Measurements from ENCODE around the gene MT1X. TPM values are rescaled to one million over a fixed set of nuclear protein-coding genes. Genes with fewer than 3 reads are reported as not detected.

The MT1X gene
- total RNA-seq, 1 experiment from 2014 or later = 374 TPM

DNA sequence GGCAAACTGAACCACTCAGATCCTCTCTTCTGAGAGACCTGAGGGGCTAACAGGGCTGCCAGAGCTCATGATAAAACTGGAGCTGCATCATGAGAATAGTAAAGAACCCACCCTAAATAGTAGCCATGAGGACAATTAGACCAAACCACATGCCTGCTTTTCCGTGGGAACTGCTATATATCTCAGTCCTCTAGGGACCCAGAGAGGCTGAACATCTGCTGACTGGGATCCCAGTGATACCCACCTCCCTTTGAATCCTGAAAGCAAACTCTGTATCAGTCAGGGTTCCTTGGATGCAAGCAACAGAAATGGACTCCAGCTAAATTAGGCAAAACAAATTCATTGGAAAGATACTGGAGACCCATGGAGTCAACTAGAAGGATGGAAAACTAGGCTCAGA lies 6.5 kb downstream of the MT1X start:
- Histone ChIP-seq H3K4me1 (ENCODE audit: low read length) (peaks cover 9% of the 10 kb centered on the region), H2AFZ (ENCODE audit: low read length) (no peak overlapping the region), H3K27ac (ENCODE audit: low read length) (no peak overlapping the region), H4K20me1 (ENCODE audit: insufficient read depth, low read depth, low read length) (peaks cover 1% of the 10 kb centered on the region; the same call in 1 of the 2 replicates), H3K4me2 (ENCODE audit: low read depth, low read length, poor library complexity, severe bottlenecking) (no peak overlapping the region), H3K36me3 (ENCODE audit: insufficient read depth, low read length) (no peaks in the 10 kb centered on the region), H3K9me3 (ENCODE audit: low read length) (no peaks in the 10 kb centered on the region), H3K79me2 (ENCODE audit: low read length) (no peaks in the 10 kb centered on the region), H3K27me3 (ENCODE audit: low read length) (no peaks in the 10 kb centered on the region), H3K4me3 (ENCODE audit: low read length) (no peak overlapping the region), H3K9ac (ENCODE audit: low read length) (no peak overlapping the region), H3K9me2 (replicated peaks; ENCODE audit: insufficient read depth, low read length) (no peaks in the 10 kb centered on the region)
- no peak for DNase-seq

DNA sequence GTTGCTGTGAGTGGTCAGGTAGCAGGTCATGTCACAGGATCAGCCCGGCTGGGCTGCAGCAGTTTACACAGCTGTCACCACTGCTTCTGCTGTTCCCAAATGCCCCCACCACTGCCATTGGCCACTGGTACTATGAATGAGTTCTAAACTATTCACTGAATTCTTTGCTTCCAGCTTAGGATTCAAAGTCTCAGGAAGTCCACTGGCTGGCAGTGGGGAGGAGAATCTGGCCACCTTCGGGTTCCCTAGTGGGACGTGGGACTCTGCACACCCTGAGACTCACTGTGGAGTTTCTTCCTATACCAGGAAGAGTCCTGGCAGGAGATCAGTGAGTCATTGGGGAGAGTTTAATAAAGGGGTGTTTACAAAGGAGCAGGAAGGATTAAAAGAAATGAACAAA lies 6.9 kb downstream of the MT1X start:
- H3K36me3 ChIP-seq (ENCODE audit: insufficient read depth, low read length) = no peaks in the 10 kb centered on the region
- no peak overlapping the region for H2AFZ ChIP-seq (ENCODE audit: low read length)
- H3K4me3 ChIP-seq (ENCODE audit: low read length) = no peak overlapping the region
- no peaks in the 10 kb centered on the region for H3K9me3 ChIP-seq (ENCODE audit: low read length)
- peaks cover 5% of the 10 kb centered on the region for H3K4me1 ChIP-seq (ENCODE audit: low read length)
- H4K20me1 ChIP-seq (ENCODE audit: insufficient read depth, low read depth, low read length) = no peaks in the 10 kb centered on the region
- H3K9me2 ChIP-seq (replicated peaks; ENCODE audit: insufficient read depth, low read length) = no peaks in the 10 kb centered on the region
- no peak overlapping the region for H3K4me2 ChIP-seq (ENCODE audit: low read depth, low read length, poor library complexity, severe bottlenecking)
- no peak overlapping the region for H3K27ac ChIP-seq (ENCODE audit: low read length)
- no peak for DNase-seq
- H3K79me2 ChIP-seq (ENCODE audit: low read length) = no peaks in the 10 kb centered on the region
- H3K27me3 ChIP-seq (ENCODE audit: low read length) = no peaks in the 10 kb centered on the region
- H3K9ac ChIP-seq (ENCODE audit: low read length) = no peak overlapping the region

DNA sequence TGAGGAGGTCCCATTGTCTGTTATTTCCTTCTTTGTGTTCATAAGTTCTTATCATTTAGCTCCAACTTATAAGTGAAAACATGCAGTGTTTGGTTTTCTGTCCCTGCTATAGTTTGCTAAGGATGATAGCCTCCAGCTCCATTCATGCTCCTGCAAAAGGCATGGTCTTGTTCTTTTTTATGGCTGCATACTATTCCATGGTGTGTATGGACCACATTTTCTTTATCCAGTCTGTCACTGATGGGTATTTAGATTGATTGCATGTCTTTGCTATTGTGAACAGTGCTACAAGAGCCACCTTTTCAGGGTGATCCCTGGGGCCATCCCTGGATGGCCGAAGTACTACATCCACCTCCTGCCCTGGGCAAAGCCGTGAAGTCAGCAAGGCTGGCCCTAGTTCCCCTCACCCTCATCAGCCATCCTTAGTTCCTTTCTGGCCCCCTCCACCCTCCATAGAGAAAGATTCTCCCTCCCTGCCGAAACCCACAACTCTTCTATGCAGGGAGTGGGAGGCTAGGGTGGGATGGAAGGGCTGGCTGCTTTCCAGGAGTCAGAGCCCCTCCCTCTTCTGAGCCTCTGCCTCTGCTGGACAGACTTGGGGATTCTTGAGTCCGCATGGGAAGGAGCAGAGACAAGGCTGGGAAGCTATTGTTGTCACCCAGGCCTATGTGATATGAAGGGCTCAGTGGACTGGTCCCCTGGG lies 8.3 kb downstream of the MT1X start:
- Histone ChIP-seq H3K4me1 (ENCODE audit: low read length) (no peaks in the 10 kb centered on the region), H3K9me2 (replicated peaks; ENCODE audit: insufficient read depth, low read length) (no peaks in the 10 kb centered on the region), H3K27ac (ENCODE audit: low read length) (no peak overlapping the region)

DNA sequence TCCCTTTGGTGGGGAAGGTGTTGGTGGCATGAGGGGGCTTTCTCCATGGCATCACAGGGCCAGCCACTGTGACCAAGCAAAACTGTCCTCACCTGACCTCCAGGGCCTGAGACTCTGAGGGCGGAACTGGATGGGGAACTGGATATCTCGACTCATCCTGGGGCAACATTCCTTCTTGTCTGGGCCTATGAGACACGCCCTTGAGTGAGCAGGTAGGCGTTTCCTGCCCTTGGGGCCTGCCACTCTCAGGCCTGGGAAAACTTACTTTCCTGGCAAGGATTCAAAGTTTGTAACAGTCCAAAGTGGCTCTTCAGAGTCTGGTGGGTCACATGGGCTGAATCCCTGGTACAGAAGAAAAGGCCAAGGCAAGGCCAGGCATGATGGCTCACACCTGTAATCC lies 9.6 kb downstream of the MT1X start:
- Histone ChIP-seq H3K27ac (ENCODE audit: low read length) (no peak overlapping the region), H3K4me2 (ENCODE audit: low read depth, low read length, poor library complexity, severe bottlenecking) (no peak overlapping the region), H3K9me3 (ENCODE audit: low read length) (no peaks in the 10 kb centered on the region), H3K4me1 (ENCODE audit: low read length) (no peaks in the 10 kb centered on the region), H3K79me2 (ENCODE audit: low read length) (no peaks in the 10 kb centered on the region), H3K9ac (ENCODE audit: low read length) (no peak overlapping the region), H3K27me3 (ENCODE audit: low read length) (no peaks in the 10 kb centered on the region), H4K20me1 (ENCODE audit: insufficient read depth, low read depth, low read length) (no peaks in the 10 kb centered on the region), H3K9me2 (replicated peaks; ENCODE audit: insufficient read depth, low read length) (no peaks in the 10 kb centered on the region), H3K36me3 (ENCODE audit: insufficient read depth, low read length) (no peaks in the 10 kb centered on the region), H2AFZ (ENCODE audit: low read length) (no peak overlapping the region), H3K4me3 (ENCODE audit: low read length) (no peak overlapping the region)
- DNase-seq = no peak

More for the DNA sequence above, 8.3 kb downstream of the MT1X start:
- Histone ChIP-seq H3K9ac (ENCODE audit: low read length) (no peak overlapping the region), H3K79me2 (ENCODE audit: low read length) (no peaks in the 10 kb centered on the region), H3K4me3 (ENCODE audit: low read length) (no peak overlapping the region), H4K20me1 (ENCODE audit: insufficient read depth, low read depth, low read length) (no peaks in the 10 kb centered on the region), H2AFZ (ENCODE audit: low read length) (no peak overlapping the region), H3K9me3 (ENCODE audit: low read length) (no peaks in the 10 kb centered on the region), H3K36me3 (ENCODE audit: insufficient read depth, low read length) (no peaks in the 10 kb centered on the region), H3K4me2 (ENCODE audit: low read depth, low read length, poor library complexity, severe bottlenecking) (no peak overlapping the region), H3K27me3 (ENCODE audit: low read length) (no peaks in the 10 kb centered on the region)
- no peak for DNase-seq

DNA sequence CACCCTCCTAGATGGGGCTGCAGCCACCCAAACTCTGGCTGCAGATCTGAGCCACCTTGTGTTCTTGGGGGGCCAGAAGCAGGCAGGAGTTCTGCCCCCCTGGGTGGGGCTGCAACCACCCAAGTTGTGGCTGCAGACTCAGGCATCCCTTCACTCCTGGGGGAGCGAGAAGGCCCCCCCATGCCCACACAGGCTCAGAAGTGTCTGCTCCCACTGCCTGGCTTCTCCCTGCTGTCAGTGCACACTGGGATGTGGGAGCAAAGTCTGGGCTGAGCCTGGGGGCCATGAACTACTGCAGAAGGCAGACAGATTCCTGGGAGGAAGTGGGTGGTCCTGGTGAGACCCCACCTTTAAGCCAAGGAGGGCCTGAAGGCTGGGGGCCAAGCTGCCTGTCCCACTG lies 13.0 kb downstream of the MT1X start:
- no peaks in the 10 kb centered on the region for H3K9me3 ChIP-seq (ENCODE audit: low read length)
- H3K4me3 ChIP-seq (ENCODE audit: low read length) = no peak overlapping the region
- H2AFZ ChIP-seq (ENCODE audit: low read length) = no peak overlapping the region
- no peak overlapping the region for H3K9ac ChIP-seq (ENCODE audit: low read length)
- H3K36me3 ChIP-seq (ENCODE audit: insufficient read depth, low read length) = no peaks in the 10 kb centered on the region
- H3K27ac ChIP-seq (ENCODE audit: low read length) = no peak overlapping the region
- no peaks in the 10 kb centered on the region for H3K79me2 ChIP-seq (ENCODE audit: low read length)
- H4K20me1 ChIP-seq (ENCODE audit: insufficient read depth, low read depth, low read length) = no peaks in the 10 kb centered on the region
- no peaks in the 10 kb centered on the region for H3K9me2 ChIP-seq (replicated peaks; ENCODE audit: insufficient read depth, low read length)
- DNase-seq = no peak
- no peaks in the 10 kb centered on the region for H3K27me3 ChIP-seq (ENCODE audit: low read length)
- H3K4me2 ChIP-seq (ENCODE audit: low read depth, low read length, poor library complexity, severe bottlenecking) = no peak overlapping the region
- no peaks in the 10 kb centered on the region for H3K4me1 ChIP-seq (ENCODE audit: low read length)

DNA sequence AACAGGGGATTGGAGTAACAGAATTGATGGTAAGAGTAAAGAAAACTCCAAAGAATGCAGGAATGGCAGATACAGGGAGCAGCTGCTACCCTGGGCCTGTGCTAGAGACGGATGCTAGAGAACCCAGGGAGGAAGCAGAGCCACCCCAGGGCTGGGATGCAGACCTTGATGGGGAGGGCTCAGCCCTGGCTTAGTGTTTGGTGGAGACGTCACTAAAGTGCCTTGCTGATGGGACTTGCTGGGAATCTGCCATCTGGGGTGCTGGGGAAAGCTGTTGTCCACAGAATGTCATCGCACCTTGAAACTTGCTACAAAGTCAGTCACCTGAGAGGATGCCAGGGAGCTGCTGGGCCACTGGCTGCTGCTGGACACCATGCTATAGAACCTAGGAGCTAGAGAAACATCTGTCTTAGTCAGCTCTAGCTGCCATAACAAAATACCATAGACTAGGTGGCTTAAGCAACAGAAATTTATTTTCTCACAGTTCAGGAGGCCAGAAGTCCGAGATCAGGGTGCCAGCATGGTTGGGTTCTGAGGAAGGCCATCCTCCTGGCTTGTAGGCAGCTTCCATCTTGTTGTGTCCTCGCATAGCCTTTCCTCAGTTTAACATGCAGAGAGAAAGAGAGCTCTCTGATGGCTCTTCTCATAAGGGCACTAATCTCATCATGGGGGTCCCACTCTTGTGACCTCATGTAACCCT lies 15.3 kb downstream of the MT1X start:
- DNase-seq = no peak
- H3K79me2 ChIP-seq (ENCODE audit: low read length) = no peaks in the 10 kb centered on the region
- no peaks in the 10 kb centered on the region for H3K36me3 ChIP-seq (ENCODE audit: insufficient read depth, low read length)
- H3K27ac ChIP-seq (ENCODE audit: low read length) = no peak overlapping the region
- H3K4me1 ChIP-seq (ENCODE audit: low read length) = peaks cover 8% of the 10 kb centered on the region
- no peaks in the 10 kb centered on the region for H3K9me2 ChIP-seq (replicated peaks; ENCODE audit: insufficient read depth, low read length)
- no peak overlapping the region for H3K4me3 ChIP-seq (ENCODE audit: low read length)
- no peaks in the 10 kb centered on the region for H3K9me3 ChIP-seq (ENCODE audit: low read length)
- H2AFZ ChIP-seq (ENCODE audit: low read length) = no peak overlapping the region
- no peaks in the 10 kb centered on the region for H4K20me1 ChIP-seq (ENCODE audit: insufficient read depth, low read depth, low read length)
- H3K27me3 ChIP-seq (ENCODE audit: low read length) = no peaks in the 10 kb centered on the region
- no peak overlapping the region for H3K9ac ChIP-seq (ENCODE audit: low read length)
- no peak overlapping the region for H3K4me2 ChIP-seq (ENCODE audit: low read depth, low read length, poor library complexity, severe bottlenecking)

DNA sequence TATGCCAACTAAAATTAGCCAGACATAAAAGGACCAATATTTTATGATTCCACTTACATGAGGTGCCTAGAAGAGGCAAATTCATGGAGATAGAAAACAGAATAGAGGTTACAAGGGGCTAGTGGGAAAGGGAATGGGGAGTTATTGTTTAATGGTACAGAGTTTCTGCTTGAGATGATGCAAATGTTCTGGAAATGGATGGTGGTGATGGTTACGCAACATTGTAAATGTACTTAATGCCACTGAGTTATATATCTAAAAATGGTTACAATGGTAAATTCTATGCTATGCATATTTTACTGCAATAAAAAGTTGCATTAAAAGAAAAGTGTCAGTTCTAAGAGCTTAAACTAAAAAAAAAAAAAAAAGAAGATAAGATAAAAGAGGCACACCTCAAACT lies 17.9 kb downstream of the MT1X start:
- peaks cover 8% of the 10 kb centered on the region for H3K4me1 ChIP-seq (ENCODE audit: low read length)
- H3K4me3 ChIP-seq (ENCODE audit: low read length) = no peak overlapping the region
- H3K27ac ChIP-seq (ENCODE audit: low read length) = no peak overlapping the region
- no peak overlapping the region for H3K4me2 ChIP-seq (ENCODE audit: low read depth, low read length, poor library complexity, severe bottlenecking)
- no peak for DNase-seq
- no peaks in the 10 kb centered on the region for H3K9me2 ChIP-seq (replicated peaks; ENCODE audit: insufficient read depth, low read length)
- no peak overlapping the region for H3K9ac ChIP-seq (ENCODE audit: low read length)
- H4K20me1 ChIP-seq (ENCODE audit: insufficient read depth, low read depth, low read length) = no peaks in the 10 kb centered on the region
- no peaks in the 10 kb centered on the region for H3K79me2 ChIP-seq (ENCODE audit: low read length)
- no peaks in the 10 kb centered on the region for H3K9me3 ChIP-seq (ENCODE audit: low read length)
- no peaks in the 10 kb centered on the region for H3K27me3 ChIP-seq (ENCODE audit: low read length)
- H3K36me3 ChIP-seq (ENCODE audit: insufficient read depth, low read length) = no peaks in the 10 kb centered on the region
- H2AFZ ChIP-seq (ENCODE audit: low read length) = no peak overlapping the region

DNA sequence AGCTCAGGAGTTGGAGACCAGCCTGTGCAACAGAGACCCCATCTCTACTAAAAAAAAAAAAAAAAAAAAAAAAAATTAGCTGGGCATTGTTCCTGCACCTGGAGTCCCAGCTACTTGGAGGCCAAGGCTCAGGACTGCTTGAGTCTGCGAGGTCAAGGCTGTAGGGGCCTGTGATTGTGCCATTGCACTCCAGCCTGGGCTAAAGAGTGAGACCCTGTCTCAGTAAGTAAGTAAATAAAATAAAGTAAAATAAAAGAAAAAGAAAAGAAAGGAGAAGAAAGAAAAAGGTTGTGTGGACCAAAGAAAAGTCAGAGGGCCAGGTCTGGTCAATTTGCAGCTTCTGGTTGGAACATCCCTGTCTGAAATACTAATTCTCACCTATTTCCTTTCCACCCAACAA lies 18.4 kb downstream of the MT1X start:
- DNase-seq = no peak
- Histone ChIP-seq H3K79me2 (ENCODE audit: low read length) (no peaks in the 10 kb centered on the region), H3K27me3 (ENCODE audit: low read length) (no peaks in the 10 kb centered on the region), H3K9me3 (ENCODE audit: low read length) (no peaks in the 10 kb centered on the region), H3K27ac (ENCODE audit: low read length) (no peak overlapping the region), H4K20me1 (ENCODE audit: insufficient read depth, low read depth, low read length) (no peaks in the 10 kb centered on the region), H3K9me2 (replicated peaks; ENCODE audit: insufficient read depth, low read length) (no peaks in the 10 kb centered on the region), H3K4me1 (ENCODE audit: low read length) (peaks cover 8% of the 10 kb centered on the region), H3K4me2 (ENCODE audit: low read depth, low read length, poor library complexity, severe bottlenecking) (no peak overlapping the region), H3K4me3 (ENCODE audit: low read length) (no peak overlapping the region), H2AFZ (ENCODE audit: low read length) (no peak overlapping the region), H3K9ac (ENCODE audit: low read length) (no peak overlapping the region), H3K36me3 (ENCODE audit: insufficient read depth, low read length) (no peaks in the 10 kb centered on the region)
